ENCODE measurements around the gene HEPACAM2. TPM values are rescaled to one million over a fixed set of nuclear protein-coding genes. Genes with fewer than 3 reads are reported as not detected.

The HEPACAM2 gene
- total RNA-seq, 1 experiment from 2014 or later: not detected

DNA sequence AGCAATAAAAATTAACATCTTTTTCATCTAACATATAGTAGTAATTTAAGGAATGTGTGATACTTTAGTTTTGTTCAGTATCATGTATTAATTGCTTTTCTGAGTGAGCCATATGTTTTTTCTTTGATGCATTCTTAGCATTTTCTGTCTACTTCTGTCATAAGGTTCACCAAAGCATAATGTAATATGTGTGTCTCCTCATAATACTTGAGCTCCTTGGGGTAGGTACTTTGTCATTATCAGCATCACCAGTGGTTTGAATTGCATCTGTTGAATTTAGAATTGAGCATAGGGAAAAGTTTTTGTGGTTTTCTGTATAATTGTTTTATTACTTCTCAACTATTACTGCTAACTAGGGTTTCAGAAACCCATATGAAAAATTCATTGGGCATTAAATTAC is 32.4 kb upstream of the HEPACAM2 start:
- no peaks in the 10 kb centered on the region for H3K9me3 ChIP-seq (ENCODE audit: control insufficient read depth, low read depth, low read length)
- H4K91ac ChIP-seq (ENCODE audit: insufficient read length, low read depth, low read length): no peak overlapping the region
- H2BK15ac ChIP-seq (ENCODE audit: low read depth, low read length): no peak overlapping the region
- H3K23ac ChIP-seq (ENCODE audit: insufficient read length, low read depth, low read length): no peak overlapping the region
- no peak overlapping the region for H3K27ac ChIP-seq (ENCODE audit: insufficient read length, low read depth, low read length)
- H3K56ac ChIP-seq (ENCODE audit: insufficient read length, low read depth, low read length): no peak overlapping the region
- no peak overlapping the region for H2AFZ ChIP-seq (ENCODE audit: low read length)
- Mint-ChIP-seq H3K9me3 (no peaks in the 10 kb centered on the region), H3K36me3 (ENCODE audit: insufficient read depth in 1 of 3, low read depth in 3 of 3) (no peaks in the 10 kb centered on the region), H3K27ac (no peak overlapping the region), H3K4me1 (no peaks in the 10 kb centered on the region), H3K27me3 (ENCODE audit: low read depth) (no peaks in the 10 kb centered on the region), H3K4me3 (no peak overlapping the region)
- TF ChIP-seq, protein P1, sequence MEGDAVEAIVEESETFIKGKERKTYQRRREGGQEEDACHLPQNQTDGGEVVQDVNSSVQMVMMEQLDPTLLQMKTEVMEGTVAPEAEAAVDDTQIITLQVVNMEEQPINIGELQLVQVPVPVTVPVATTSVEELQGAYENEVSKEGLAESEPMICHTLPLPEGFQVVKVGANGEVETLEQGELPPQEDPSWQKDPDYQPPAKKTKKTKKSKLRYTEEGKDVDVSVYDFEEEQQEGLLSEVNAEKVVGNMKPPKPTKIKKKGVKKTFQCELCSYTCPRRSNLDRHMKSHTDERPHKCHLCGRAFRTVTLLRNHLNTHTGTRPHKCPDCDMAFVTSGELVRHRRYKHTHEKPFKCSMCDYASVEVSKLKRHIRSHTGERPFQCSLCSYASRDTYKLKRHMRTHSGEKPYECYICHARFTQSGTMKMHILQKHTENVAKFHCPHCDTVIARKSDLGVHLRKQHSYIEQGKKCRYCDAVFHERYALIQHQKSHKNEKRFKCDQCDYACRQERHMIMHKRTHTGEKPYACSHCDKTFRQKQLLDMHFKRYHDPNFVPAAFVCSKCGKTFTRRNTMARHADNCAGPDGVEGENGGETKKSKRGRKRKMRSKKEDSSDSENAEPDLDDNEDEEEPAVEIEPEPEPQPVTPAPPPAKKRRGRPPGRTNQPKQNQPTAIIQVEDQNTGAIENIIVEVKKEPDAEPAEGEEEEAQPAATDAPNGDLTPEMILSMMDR (conservative IDR thresholded peaks at IDR 0.05): no peak
- no peak overlapping the region for H3K9ac ChIP-seq (ENCODE audit: extremely low read depth, insufficient read length, low read length)
- H4K8ac ChIP-seq (replicated peaks; ENCODE audit: insufficient read length, low read depth, low read length): no peak overlapping the region
- H3K4me2 ChIP-seq (ENCODE audit: insufficient read depth, insufficient read length, low read length): no peak overlapping the region
- no peak overlapping the region for H2BK20ac ChIP-seq (ENCODE audit: low read depth, low read length, poor library complexity, severe bottlenecking)
- no peaks in the 10 kb centered on the region for H3K4me1 ChIP-seq (ENCODE audit: insufficient read depth, low read length)
- no peaks in the 10 kb centered on the region for H3K79me1 ChIP-seq (ENCODE audit: insufficient read depth, low read depth, low read length, poor library complexity, severe bottlenecking)
- H2BK12ac ChIP-seq (ENCODE audit: insufficient read length, low read depth, low read length): no peak overlapping the region
- no peak overlapping the region for H3K14ac ChIP-seq (ENCODE audit: insufficient read depth, low read length)
- H4K20me1 ChIP-seq (ENCODE audit: control insufficient read depth, insufficient read depth, insufficient read length): no peaks in the 10 kb centered on the region
- no peak for DNase-seq
- no peak overlapping the region for H3T11ph ChIP-seq (ENCODE audit: low read length)
- no peaks in the 10 kb centered on the region for H3K27me3 ChIP-seq (ENCODE audit: insufficient read depth, low read length)
- H2AK5ac ChIP-seq (ENCODE audit: insufficient read length, low read length): no peak overlapping the region
- no peak overlapping the region for H3K18ac ChIP-seq (ENCODE audit: insufficient read length, low read depth, low read length)
- no peaks in the 10 kb centered on the region for H3K23me2 ChIP-seq (ENCODE audit: insufficient read length, low read depth, low read length, poor library complexity, severe bottlenecking)
- H2BK5ac ChIP-seq (ENCODE audit: insufficient read length, low read length): no peak overlapping the region
- no peaks in the 10 kb centered on the region for H3K79me2 ChIP-seq (ENCODE audit: insufficient read depth, low read length)
- no peak overlapping the region for H3K4ac ChIP-seq (ENCODE audit: low read depth, low read length)
- no peak overlapping the region for H4K5ac ChIP-seq (ENCODE audit: insufficient read length, low read depth, low read length)
- H2BK120ac ChIP-seq (ENCODE audit: low read depth, low read length, poor library complexity, severe bottlenecking): no peak overlapping the region
